Measurements from ENCODE around the gene GIMAP6. TPM values are rescaled to one million over a fixed set of nuclear protein-coding genes. Genes with fewer than 3 reads are reported as not detected.
"Not testable (repeated sequence)": the region's sequence is repeated elsewhere in the genome, so short reads cannot be mapped to it uniquely, and the experiment has no call there.

The GIMAP6 gene
- polyA plus RNA-seq, 3 donors, result 14.0 to 16.3 (median 14.3) TPM

GRCh38 chr7:150654692-150655091, 22.5 kb upstream of the GIMAP6 start:
- DNase-seq, result no peak

GRCh38 chr7:150649080-150649385, 16.8 kb upstream of the GIMAP6 start:
- DNase-seq, result no peak

- no peak for DNase-seq
Measured at GRCh38 chr7:150648353-150649079, 16.3 kb upstream of the GIMAP6 start.

- DNase-seq, result no peak
Measured at GRCh38 chr7:150645259-150646020, 13.3 kb upstream of the GIMAP6 start.

GRCh38 chr7:150642926-150643325, 10.7 kb upstream of the GIMAP6 start:
- no peak for DNase-seq

GRCh38 chr7:150641854-150642253, 9.7 kb upstream of the GIMAP6 start:
- no peak for DNase-seq

GRCh38 chr7:150633926-150634325, 1.7 kb upstream of the GIMAP6 start:
- DNase-seq, result no peak

GRCh38 chr7:150631084-150631826, 930 bp downstream of the GIMAP6 start:
- no peak for DNase-seq

- DNase-seq, result no peak
Measured at GRCh38 chr7:150629347-150629746, 2.8 kb downstream of the GIMAP6 start.

- DNase-seq, result no peak
Measured at GRCh38 chr7:150627959-150628358, 4.2 kb downstream of the GIMAP6 start.

GRCh38 chr7:150626696-150627095, 5.5 kb downstream of the GIMAP6 start:
- DNase-seq, result no peak

GRCh38 chr7:150621376-150621775, 10.8 kb downstream of the GIMAP6 start:
- no peak for DNase-seq

- no peak for DNase-seq
Measured at GRCh38 chr7:150620617-150621371, 11.4 kb downstream of the GIMAP6 start.

- no peak for DNase-seq
Measured at GRCh38 chr7:150620061-150620460, 12.1 kb downstream of the GIMAP6 start.

- not testable (repeated sequence) for DNase-seq
Measured at GRCh38 chr7:150615221-150615755, 16.9 kb downstream of the GIMAP6 start.

- DNase-seq, result not testable (repeated sequence)
Measured at GRCh38 chr7:150614426-150614825, 17.8 kb downstream of the GIMAP6 start.

GRCh38 chr7:150613880-150614279, 18.3 kb downstream of the GIMAP6 start:
- DNase-seq, result no peak

- DNase-seq, result no peak
Measured at GRCh38 chr7:150612925-150613324, 19.3 kb downstream of the GIMAP6 start.

- no peak for DNase-seq
Measured at GRCh38 chr7:150610233-150610632, 22.0 kb downstream of the GIMAP6 start.

- DNase-seq, result not testable (repeated sequence)
Measured at GRCh38 chr7:150603600-150603999, 28.6 kb downstream of the GIMAP6 start.

GRCh38 chr7:150595361-150595760, 36.8 kb downstream of the GIMAP6 start:
- DNase-seq, result no peak

GRCh38 chr7:150594805-150595204, 37.4 kb downstream of the GIMAP6 start:
- no peak for DNase-seq

Measured in renal pelvis (tissue), 4 donors.